Frontal cortex (tissue), 4 donors: ENCODE data around the gene PFN3. TPM values are rescaled to one million over a fixed set of nuclear protein-coding genes. Genes with fewer than 3 reads are reported as not detected.

Source experiments
- DNase-seq, 2 donors: peaks; one replicate each; pipeline ENCODE4 v3.0.0; 2012; ENCODE audit warnings: low spot score in 2 of 2
- FAIRE-seq: peaks from 2 replicates; lab custom pipeline; 2012; peaks lifted over from hg19 to GRCh38; lab: Jason Lieb, UNC
- total RNA-seq: library from RNA; depleted of rRNA; stranded (reverse); fragments of >200 nt; gene quantifications from one replicate; pipeline ENCODE4 v1.2.3, GENCODE V29; 2014
- donor health status: control.
- donor health status: control.
- donor health status: control.

PFN3 gene
- total RNA-seq, 1 donor from 2014 or later = 0.82 TPM

GRCh38 chr5:177354256-177354655, 46.2 kb downstream of the PFN3 start:
- no peak for DNase-seq
- FAIRE-seq = no peak

- no peak for DNase-seq
These were observed 47.4 kb downstream of the PFN3 start for GRCh38 chr5:177353093-177353492.

GRCh38 chr5:177351392-177352329, 48.8 kb downstream of the PFN3 start, which contains the start of gene LMAN2:
LMAN2 (minus strand) TSS chr5:177351668; CDS start chr5:177351647, 21 bp downstream.
- DNase-seq = peak; percentile 90 to 94

More at GRCh38 chr5:177353093-177353492, 47.4 kb downstream of the PFN3 start:
- no peak for FAIRE-seq

GRCh38 chr5:177350776-177351391, 49.6 kb downstream of the PFN3 start:
- DNase-seq (no peak), FAIRE-seq (no peak)

More at GRCh38 chr5:177351392-177352329, 48.8 kb downstream of the PFN3 start, which contains the start of gene LMAN2:
- FAIRE-seq = no peak

Other genes with a start within 250 kb of the PFN3 start
- 14.3 TPM for gene RAB24, start 96.9 kb downstream of the PFN3 start, total RNA-seq
- gene PRELID1, start 96.9 kb downstream of the PFN3 start, total RNA-seq = 42.4 TPM
- 3.7 TPM for gene MXD3, start 88.8 kb downstream of the PFN3 start, total RNA-seq
- 88.9 TPM for gene LMAN2, start 49.0 kb downstream of the PFN3 start, total RNA-seq
- 7.7 TPM for gene RGS14, start 42.7 kb downstream of the PFN3 start, total RNA-seq
- gene SLC34A1, start 16.2 kb downstream of the PFN3 start, total RNA-seq = not detected
- 2.4 TPM for gene F12, start 8.9 kb upstream of the PFN3 start, total RNA-seq
- gene GRK6, start 26.0 kb upstream of the PFN3 start, total RNA-seq = 25.7 TPM
- gene PRR7, start 46.2 kb upstream of the PFN3 start, total RNA-seq = 12.2 TPM
- 187 TPM for gene DBN1, start 73.0 kb upstream of the PFN3 start, total RNA-seq
- gene PDLIM7, start 96.9 kb upstream of the PFN3 start, total RNA-seq = 6.5 TPM
- gene DOK3, start 109.2 kb upstream of the PFN3 start, total RNA-seq = 3.3 TPM
- gene DDX41, start 116.3 kb upstream of the PFN3 start, total RNA-seq = 77.0 TPM
- gene FAM193B, start 153.9 kb upstream of the PFN3 start, total RNA-seq = 26.1 TPM
- gene TMED9, start 191.5 kb upstream of the PFN3 start, total RNA-seq = 28.1 TPM
- 13.5 TPM for gene B4GALT7, start 199.5 kb upstream of the PFN3 start, total RNA-seq